HCT116 (cell line): ENCODE measurements around the gene PDE4D.

Experiments used
- CTCF ChIP-seq, 3 experiments: fragments of 200-600 bp in 1 of 3; sonication (generic) in 1 of 3; IDR thresholded peaks in 2 of 3; conservative IDR thresholded peaks in 1 of 3; 2 replicates each; pipeline ENCODE4 v1.5.1; 2012 to 2017; ENCODE audit warnings: low read depth in 2 of 3, low read length in 2 of 3, antibody characterized with exemption in 1 of 3, borderline replicate concordance in 1 of 3, control low read depth in 1 of 3, mild to moderate bottlenecking in 1 of 3, mixed read lengths in 1 of 3, mixed run types in 1 of 3, moderate library complexity in 1 of 3; ENCODE audit not compliant: insufficient read depth in 1 of 3
- EZH2 ChIP-seq: fragments of 200-600 bp; sonication (generic); IDR thresholded peaks from 2 replicates; pipeline ENCODE4 v1.6.1; 2017; ENCODE audit warnings: antibody characterized with exemption, mixed run types
- JUND ChIP-seq: IDR thresholded peaks from 2 replicates; pipeline ENCODE4 v1.6.1; 2012
- MAX ChIP-seq: IDR thresholded peaks from 2 replicates; pipeline ENCODE4 v1.6.1; 2012
- POLR2A ChIP-seq: IDR thresholded peaks from 2 replicates; pipeline ENCODE4 v1.7.0; 2011; ENCODE audit warnings: borderline replicate concordance; ENCODE audit not compliant: insufficient read depth, insufficient read length; ENCODE audit errors: extremely low read depth
- POLR2AphosphoS5 ChIP-seq: IDR thresholded peaks from 2 replicates; pipeline ENCODE4 v1.6.1; 2011; ENCODE audit warnings: mild to moderate bottlenecking, low read depth, low read length, moderate library complexity
- RAD21 ChIP-seq: IDR thresholded peaks from 2 replicates; pipeline ENCODE4 v1.6.1; 2012; ENCODE audit warnings: low read depth, mild to moderate bottlenecking
- SIN3A ChIP-seq: IDR thresholded peaks from 2 replicates; pipeline ENCODE4 v1.6.1; 2012; ENCODE audit warnings: low read depth
- SP1 ChIP-seq: IDR thresholded peaks from 2 replicates; pipeline ENCODE4 v1.6.1; 2012; ENCODE audit warnings: low read depth
- YY1 ChIP-seq: IDR thresholded peaks from 2 replicates; pipeline ENCODE4 v1.6.1; 2011; ENCODE audit warnings: low read length, low read depth, moderate library complexity, mild to moderate bottlenecking; ENCODE audit not compliant: insufficient replicate concordance; ENCODE audit errors: extremely low read depth
- ZBTB33 ChIP-seq: IDR thresholded peaks from 2 replicates; pipeline ENCODE4 v1.6.1; 2011; ENCODE audit warnings: mild to moderate bottlenecking, low read length, moderate library complexity; ENCODE audit not compliant: insufficient replicate concordance; ENCODE audit errors: extremely low read depth
- ZNF274 ChIP-seq: fragments of 200-500 bp; sonication (Bioruptor generic); IDR thresholded peaks from 2 replicates; pipeline ENCODE4 v1.6.1; 2014; ENCODE audit warnings: mild to moderate bottlenecking, low read depth, low read length, inconsistent platforms

- no peak for TF ChIP-seq CTCF (IDR thresholded peaks at IDR 0.05 in 2 of 3, conservative IDR thresholded peaks at IDR 0.05 in 1 of 3; ENCODE audit: borderline replicate concordance in 1 of 3, insufficient read depth in 1 of 3, low read depth in 2 of 3, low read length in 2 of 3)
- no peak for TF ChIP-seq MAX
- no peak for TF ChIP-seq POLR2A
- no peak for TF ChIP-seq ZNF274
- TF ChIP-seq EZH2 = no peak
- TF ChIP-seq JUND = no peak
- no peak for TF ChIP-seq POLR2AphosphoS5
- no peak for TF ChIP-seq RAD21
- TF ChIP-seq ZBTB33 = no peak
- TF ChIP-seq YY1 = no peak
- no peak for TF ChIP-seq SP1
- TF ChIP-seq SIN3A = no peak
Measured at GRCh38 chr5:59795141-59795540, 98.4 kb downstream of the PDE4D start.
